Inferior parietal cortex (tissue), 1 donor: ENCODE results near the gene INTS4.
"Not testable (repeated sequence)": the region's sequence is repeated elsewhere in the genome, so short reads cannot be mapped to it uniquely, and the experiment has no call there.

ENCODE experiments used
- DNase-seq: peaks from one replicate; pipeline ENCODE4 v3.0.0-alpha.2; 2016; ENCODE audit errors: extremely low spot score

The INTS4 gene

GRCh38 chr11:77994434-77995362 is at the start of gene INTS4:
Gene INTS4, minus strand, starts transcription at chr11:77994668. Its CDS starts 25 bp downstream, at chr11:77994643.
- DNase-seq: peak; percentile 99

- DNase-seq: no peak
Measured at GRCh38 chr11:78041843-78042440, 47.5 kb upstream of the INTS4 start.

- not testable (repeated sequence) for DNase-seq
Measured at GRCh38 chr11:78041380-78041719, 46.9 kb upstream of the INTS4 start.

GRCh38 chr11:78040691-78041379 is 46.4 kb upstream of the INTS4 start:
- DNase-seq: no peak

- DNase-seq: peak; percentile 36
Measured at GRCh38 chr11:78039919-78040671, 45.6 kb upstream of the INTS4 start.

- DNase-seq: no peak
Measured at GRCh38 chr11:78039391-78039918, 45.0 kb upstream of the INTS4 start.

- no peak for DNase-seq
Measured at GRCh38 chr11:78038697-78039313, 44.3 kb upstream of the INTS4 start.

- no peak for DNase-seq
Measured at GRCh38 chr11:78037825-78038620, 43.6 kb upstream of the INTS4 start.

GRCh38 chr11:78037056-78037455 is 42.6 kb upstream of the INTS4 start:
- DNase-seq: no peak

- no peak for DNase-seq
Measured at GRCh38 chr11:78036313-78036712, 41.8 kb upstream of the INTS4 start.

- no peak for DNase-seq
Measured at GRCh38 chr11:78034623-78035022, 40.2 kb upstream of the INTS4 start.

- DNase-seq: no peak
Measured at GRCh38 chr11:78033040-78033439, 38.6 kb upstream of the INTS4 start.

GRCh38 chr11:78032090-78032489 is 37.6 kb upstream of the INTS4 start:
- no peak for DNase-seq

- no peak for DNase-seq
Measured at GRCh38 chr11:78031629-78032028, 37.2 kb upstream of the INTS4 start.

GRCh38 chr11:78030429-78031325 is 36.2 kb upstream of the INTS4 start:
- peak; percentile 91 for DNase-seq

- not testable (repeated sequence) for DNase-seq
Measured at GRCh38 chr11:78028423-78028822, 34.0 kb upstream of the INTS4 start.

GRCh38 chr11:78027759-78028158 is 33.3 kb upstream of the INTS4 start:
- DNase-seq: no peak

- DNase-seq: no peak
Measured at GRCh38 chr11:78025378-78025777, 30.9 kb upstream of the INTS4 start.

GRCh38 chr11:78023426-78023825 is 29.0 kb upstream of the INTS4 start:
- DNase-seq: no peak
